HepG2 (cell line): ENCODE data around the gene PAQR5. TPM values are rescaled to one million over a fixed set of nuclear protein-coding genes. Genes with fewer than 3 reads are reported as not detected.

Experiments
- BCL6 ChIP-seq: IDR thresholded peaks from 2 replicates; pipeline ENCODE4 v1.6.1; 2016; ENCODE audit warnings: missing genetic modification reagents, missing compliant biosample characterization
- ETV5 ChIP-seq: IDR thresholded peaks from 2 replicates; pipeline ENCODE4 v1.6.1; 2018; ENCODE audit warnings: missing biosample characterization, missing genetic modification reagents, inconsistent platforms, borderline replicate concordance
- FOXA3 ChIP-seq: IDR thresholded peaks from 2 replicates; pipeline ENCODE4 v1.6.1; 2016; ENCODE audit warnings: missing genetic modification reagents, missing compliant biosample characterization
- FOXO1 ChIP-seq: sonication (generic); formaldehyde crosslinking; IDR thresholded peaks from 2 replicates; pipeline ENCODE4 v1.4.0; 2020; ENCODE audit warnings: missing genetic modification reagents
- FOXP1 ChIP-seq, 2 experiments: fragments of 450-650 bp in 1 of 2; IDR thresholded peaks; 2 replicates each; pipeline ENCODE4 v1.6.1; 2017 to 2018; ENCODE audit warnings: antibody characterized with exemption in 1 of 2
- GATAD2A ChIP-seq: IDR thresholded peaks from 2 replicates; pipeline ENCODE4 v1.6.1; 2016
- GFI1 ChIP-seq: sonication (generic); formaldehyde crosslinking; IDR thresholded peaks from 2 replicates; pipeline ENCODE4 v1.5.0; 2020; ENCODE audit warnings: missing genetic modification reagents, mild to moderate bottlenecking, borderline replicate concordance
- GZF1 ChIP-seq: sonication (generic); formaldehyde crosslinking; IDR thresholded peaks from 2 replicates; pipeline ENCODE4 v1.5.1; 2020; ENCODE audit warnings: mild to moderate bottlenecking, missing genetic modification reagents
- HCFC1 ChIP-seq: fragments of 150-350 bp; IDR thresholded peaks from 2 replicates; pipeline ENCODE4 v1.6.1; 2014; ENCODE audit warnings: low read depth, low read length
- HMGA1 ChIP-seq: sonication (generic); formaldehyde crosslinking; conservative IDR thresholded peaks from 2 replicates; pipeline ENCODE4 v1.4.0; 2020; ENCODE audit warnings: missing genetic modification reagents
- HMGXB4 ChIP-seq, 2 experiments: sonication (generic) in 1 of 2; formaldehyde crosslinking in 1 of 2; IDR thresholded peaks; 2 replicates each; pipeline versions ENCODE4 v1.4.0 to v1.6.1; 2018 to 2020; ENCODE audit warnings: missing genetic modification reagents in 2 of 2, borderline replicate concordance in 1 of 2, low read depth in 1 of 2, mild to moderate bottlenecking in 1 of 2, missing biosample characterization in 1 of 2
- HOXA5 ChIP-seq: sonication (generic); formaldehyde crosslinking; IDR thresholded peaks from 2 replicates; pipeline ENCODE4 v1.4.0; 2020; ENCODE audit warnings: missing genetic modification reagents
- MLLT10 ChIP-seq: sonication (generic); formaldehyde crosslinking; IDR thresholded peaks from 2 replicates; pipeline ENCODE4 v1.4.0; 2020; ENCODE audit warnings: missing genetic modification reagents
- NFIB ChIP-seq: sonication (generic); formaldehyde crosslinking; IDR thresholded peaks from 2 replicates; pipeline ENCODE4 v1.9.0; 2021; ENCODE audit warnings: missing genetic modification reagents, mild to moderate bottlenecking, borderline replicate concordance
- NFIC ChIP-seq: IDR thresholded peaks from 2 replicates; pipeline ENCODE4 v1.6.1; 2012; ENCODE audit warnings: mild to moderate bottlenecking, low read length, inconsistent platforms
- NFRKB ChIP-seq: fragments of 450-650 bp; IDR thresholded peaks from 2 replicates; pipeline ENCODE4 v1.6.1; 2017
- ONECUT2 ChIP-seq: sonication (generic); formaldehyde crosslinking; IDR thresholded peaks from 2 replicates; pipeline ENCODE4 v1.4.0; 2020; ENCODE audit warnings: missing genetic modification reagents
- PAXIP1 ChIP-seq: sonication (generic); formaldehyde crosslinking; conservative IDR thresholded peaks from 2 replicates; pipeline ENCODE4 v1.4.0; 2020; ENCODE audit warnings: mild to moderate bottlenecking, missing genetic modification reagents, moderate library complexity
- RCOR2 ChIP-seq: IDR thresholded peaks from 2 replicates; pipeline ENCODE4 v1.6.1; 2016; ENCODE audit warnings: missing biosample characterization, missing genetic modification reagents
- SALL1 ChIP-seq: sonication (generic); formaldehyde crosslinking; IDR thresholded peaks from 2 replicates; pipeline ENCODE4 v1.8.0; 2022; ENCODE audit warnings: mild to moderate bottlenecking, missing genetic modification reagents
- THAP7 ChIP-seq: sonication (generic); formaldehyde crosslinking; IDR thresholded peaks from 2 replicates; pipeline ENCODE4 v1.8.1; 2023; ENCODE audit warnings: mild to moderate bottlenecking, missing genetic modification reagents
- TOE1 ChIP-seq: sonication (generic); formaldehyde crosslinking; IDR thresholded peaks from 2 replicates; pipeline ENCODE4 v1.4.0; 2020; ENCODE audit warnings: mild to moderate bottlenecking, missing genetic modification reagents
- ZNF441 ChIP-seq: sonication (generic); formaldehyde crosslinking; IDR thresholded peaks from 2 replicates; pipeline ENCODE4 v1.7.0; 2021; ENCODE audit warnings: missing genetic modification reagents, borderline replicate concordance
- ZNF644 ChIP-seq: IDR thresholded peaks from 2 replicates; pipeline ENCODE4 v1.6.1; 2016; ENCODE audit warnings: low read depth
- ZNF660 ChIP-seq: sonication (generic); formaldehyde crosslinking; IDR thresholded peaks from 2 replicates; pipeline ENCODE4 v1.5.1; 2020; ENCODE audit warnings: mild to moderate bottlenecking, low read depth, missing genetic modification reagents, borderline replicate concordance
- ZNF691 ChIP-seq: sonication (generic); formaldehyde crosslinking; IDR thresholded peaks from 2 replicates; pipeline ENCODE4 v1.4.0; 2020; ENCODE audit warnings: missing genetic modification reagents, low read depth, mild to moderate bottlenecking, borderline replicate concordance
- ZNF737 ChIP-seq: sonication (generic); formaldehyde crosslinking; IDR thresholded peaks from 2 replicates; pipeline ENCODE4 v1.5.0; 2020; ENCODE audit warnings: missing genetic modification reagents, mild to moderate bottlenecking, borderline replicate concordance
- polyA plus RNA-seq, 8 experiments: library from polyadenylated mRNA; depleted of rRNA in 3 of 8; stranded (reverse) in 7 of 8; unstranded in 1 of 8; fragments of >200 nt; fragmentation: Illumina TruSeq in 4 of 8; extraction: Trizol in 4 of 8; gene quantifications; 2 replicates each; pipeline versions ENCODE4 v1.2.1 to v1.2.3, GENCODE V29; 2011 to 2016; ENCODE audit warnings: low read depth in 4 of 8, missing spikeins in 1 of 8, mixed read lengths in 1 of 8; ENCODE audit not compliant: insufficient read depth in 1 of 8
- total RNA-seq, 5 experiments: library from RNA; depleted of rRNA; stranded (reverse); fragments of >200 nt; fragmentation: Illumina TruSeq; extraction: Trizol; gene quantifications; 2 replicates each; pipeline ENCODE4 v1.2.3, GENCODE V29; 2016; ENCODE audit warnings: low read depth in 1 of 5

PAQR5 gene
- total and polyA plus RNA-seq, 2 of the 13 experiments (the other 11 are each of a cell fraction or from before 2014, with no cell fraction given), result 0.53 to 1.3 TPM

- no peak for TF ChIP-seq ZNF644
- 0 out of 2 replicates have a peak, but pooled peaks have one; percentile 33 for TF ChIP-seq BCL6 (CRISPR knock-in tag)
- no peak for TF ChIP-seq TOE1 (CRISPR knock-in tag)
- peak; percentile 60 for TF ChIP-seq FOXA3 (CRISPR knock-in tag)
- TF ChIP-seq ONECUT2 (CRISPR knock-in tag), result peak; percentile 61; the same call in 1 of the 2 replicates
- 0 out of 2 replicates have a peak, but pooled peaks have one; percentile 28 for TF ChIP-seq PAXIP1 (CRISPR knock-in tag)
- no peak for TF ChIP-seq ETV5 (CRISPR knock-in tag)
- TF ChIP-seq NFIC, result no peak
- no peak for TF ChIP-seq HMGA1
- TF ChIP-seq GZF1 (CRISPR knock-in tag), result no peak
- TF ChIP-seq ZNF691 (CRISPR knock-in tag), result no peak
- TF ChIP-seq FOXO1 (CRISPR knock-in tag), result peak; percentile 18; the same call in 1 of the 2 replicates
- peak; percentile 54; the same call in 1 of the 2 replicates for TF ChIP-seq GATAD2A (CRISPR knock-in tag)
- TF ChIP-seq HOXA5 (CRISPR knock-in tag), result no peak
- TF ChIP-seq GFI1, result peak; percentile 49; the same call in 1 of the 2 replicates
- no peak for TF ChIP-seq THAP7 (CRISPR knock-in tag)
- TF ChIP-seq ZNF660 (CRISPR knock-in tag), result no peak
- TF ChIP-seq ZNF441, result no peak
- TF ChIP-seq FOXP1 (IDR thresholded peaks at IDR 0.05), result no peak
- TF ChIP-seq FOXP1 (CRISPR knock-in tag; IDR thresholded peaks at IDR 0.05), result 0 out of 2 replicates have a peak, but pooled peaks have one; percentile 9
- TF ChIP-seq SALL1 (CRISPR knock-in tag), result peak; percentile 20; the same call in 1 of the 2 replicates
- no peak for TF ChIP-seq HMGXB4 (CRISPR knock-in tag; IDR thresholded peaks at IDR 0.05; ENCODE audit: borderline replicate concordance in 1 of 2, low read depth in 1 of 2)
- 0 out of 2 replicates have a peak, but pooled peaks have one; percentile 24 for TF ChIP-seq RCOR2 (CRISPR knock-in tag)
- no peak for TF ChIP-seq NFIB (CRISPR knock-in tag)
- no peak for TF ChIP-seq MLLT10 (CRISPR knock-in tag)
- TF ChIP-seq ZNF737 (CRISPR knock-in tag), result no peak
- TF ChIP-seq NFRKB, result no peak
- no peak for TF ChIP-seq HCFC1
These were observed 74.7 kb downstream of the PAQR5 start (continued) for GRCh38 chr15:69373406-69373805.
